HG03571 (cell line): ENCODE data around the gene PTPRN2.

Experiments used
- ATAC-seq: cut with Tn5 transposase; IDR thresholded peaks from one replicate; pipeline ENCODE4 v1.9.1; 2021; ENCODE audit not compliant: unreplicated experiment

PTPRN2 gene

DNA sequence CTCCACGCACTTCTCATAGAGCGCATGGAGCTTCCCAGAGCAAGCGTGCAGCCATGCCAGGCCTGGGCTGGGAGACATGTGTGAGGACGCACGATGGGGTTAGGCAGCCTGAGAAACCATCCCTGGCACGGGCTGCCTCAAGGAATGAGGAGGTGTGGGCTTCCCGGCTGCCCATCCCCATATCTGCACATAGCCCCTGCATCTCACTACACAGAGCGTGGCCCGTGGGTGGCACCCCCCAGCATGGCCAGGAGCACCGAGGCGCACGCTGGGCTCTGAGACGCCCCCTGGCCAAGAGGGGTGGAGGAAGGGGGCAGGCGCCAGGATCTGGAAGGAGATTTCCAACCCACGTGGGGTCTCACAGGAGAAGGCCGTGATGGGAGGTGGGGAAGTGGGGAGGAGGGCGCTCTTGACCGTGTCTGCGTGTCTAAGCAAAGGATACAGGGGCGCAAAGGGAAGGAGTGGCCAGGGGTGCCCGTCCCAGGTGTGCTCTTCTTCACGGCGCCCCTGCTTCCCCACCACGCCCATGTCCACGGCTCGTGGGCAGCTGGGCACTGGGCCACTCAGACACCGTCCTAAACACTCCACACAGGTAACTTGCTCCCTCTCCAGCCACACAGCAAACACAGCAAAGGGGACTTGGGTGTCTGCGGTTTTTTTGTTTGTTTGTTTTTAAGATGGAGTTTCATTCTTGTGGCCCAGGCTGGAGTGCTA is 340.5 kb downstream of the PTPRN2 start:
- no peak for ATAC-seq

- ATAC-seq: no peak
These were observed 341.2 kb downstream of the PTPRN2 start for GRCh38 chr7:158246272-158246959.

DNA sequence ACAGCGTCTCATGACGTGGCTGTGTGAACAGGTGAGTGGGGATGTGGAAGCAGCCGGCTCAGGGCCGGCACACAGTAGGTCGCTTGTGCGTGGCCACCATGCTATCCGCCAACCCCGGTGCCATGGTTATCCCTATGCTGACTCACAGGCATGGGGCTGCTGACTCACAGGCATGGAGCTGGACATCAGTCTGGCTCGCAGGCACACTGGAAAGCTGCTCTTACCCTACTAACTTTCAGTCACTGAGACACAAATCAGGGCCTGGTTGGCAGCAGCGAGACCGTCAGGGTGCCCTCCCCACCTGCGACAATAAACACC is 341.9 kb downstream of the PTPRN2 start:
- ATAC-seq: no peak

GRCh38 chr7:158244873-158245723 is 342.5 kb downstream of the PTPRN2 start:
- ATAC-seq: no peak

- ATAC-seq: no peak
These were observed 343.2 kb downstream of the PTPRN2 start for GRCh38 chr7:158244430-158244829.

DNA sequence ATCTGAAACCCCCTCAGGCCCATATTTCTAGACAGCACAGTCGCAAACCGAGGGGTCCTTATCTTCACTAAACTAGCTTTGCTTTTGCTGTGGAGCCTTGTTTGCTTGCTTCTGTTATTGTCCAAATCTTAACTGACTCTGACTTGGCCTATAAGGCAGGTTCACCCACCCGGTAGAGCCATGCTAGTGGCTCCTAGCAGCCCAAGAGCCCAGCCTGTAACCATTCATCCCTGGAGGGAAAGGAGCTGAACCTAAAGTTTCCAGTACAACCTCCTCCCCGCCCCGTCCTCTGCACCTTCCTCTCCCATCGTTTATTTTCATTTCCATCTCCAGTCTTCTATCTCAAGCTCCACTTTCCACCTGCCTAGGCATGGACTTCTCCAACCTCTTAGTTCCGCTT is 345.7 kb downstream of the PTPRN2 start:
- no peak for ATAC-seq

DNA sequence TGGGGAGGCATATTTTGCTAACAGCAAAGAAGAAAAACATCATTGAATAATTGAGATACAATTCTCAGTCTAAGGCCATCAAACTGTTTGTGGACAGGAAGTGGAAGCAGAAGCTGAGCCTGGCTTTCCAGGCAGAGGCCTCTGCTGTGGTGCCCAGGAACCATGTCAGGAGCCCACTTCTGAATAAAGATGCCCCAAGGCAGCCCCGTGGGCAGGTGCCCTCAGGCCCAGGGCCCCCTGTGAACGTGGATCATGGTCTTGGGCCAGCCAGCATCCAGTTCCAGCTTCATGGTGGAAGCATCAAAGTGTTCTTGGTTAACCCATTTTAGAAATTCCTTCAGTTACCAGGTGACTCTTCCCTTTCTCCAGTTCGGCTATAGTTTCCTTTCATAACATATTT is 346.8 kb downstream of the PTPRN2 start:
- no peak for ATAC-seq

GRCh38 chr7:158239290-158239981 is 348.2 kb downstream of the PTPRN2 start:
- ATAC-seq: no peak

GRCh38 chr7:158238616-158239289 is 348.9 kb downstream of the PTPRN2 start:
- ATAC-seq: no peak

DNA sequence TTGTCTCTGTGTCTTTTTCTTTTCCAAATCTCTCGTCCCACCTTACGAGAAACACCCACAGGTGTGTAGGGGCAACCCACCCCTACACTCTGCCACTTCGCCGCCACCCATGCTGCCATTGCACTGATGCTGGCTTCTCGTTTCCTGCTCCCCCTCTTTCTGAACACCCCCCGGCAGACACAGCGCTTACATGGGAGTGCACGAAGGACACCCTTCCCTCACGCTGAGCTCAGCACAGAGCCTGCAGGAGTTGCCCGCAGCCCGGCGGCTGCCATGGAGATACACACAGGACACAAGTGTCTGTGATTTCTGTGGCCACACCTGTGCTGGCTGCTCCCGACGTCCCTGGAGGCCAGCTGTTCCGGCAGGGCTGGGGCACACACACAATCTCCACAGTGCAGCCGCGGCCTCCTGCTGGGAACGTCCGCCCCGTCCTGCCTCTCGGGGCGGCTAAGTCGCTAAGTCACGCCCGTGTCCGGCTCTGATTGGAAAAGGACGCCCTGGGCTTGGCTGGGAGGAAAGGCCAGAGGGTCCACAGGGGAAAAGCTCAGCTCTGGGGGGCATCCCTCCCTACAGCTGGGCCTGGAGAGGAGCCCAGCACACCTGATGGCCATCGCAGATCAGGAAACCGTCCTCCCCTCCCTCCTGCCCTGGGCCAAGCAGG is 349.8 kb downstream of the PTPRN2 start:
- no peak for ATAC-seq

DNA sequence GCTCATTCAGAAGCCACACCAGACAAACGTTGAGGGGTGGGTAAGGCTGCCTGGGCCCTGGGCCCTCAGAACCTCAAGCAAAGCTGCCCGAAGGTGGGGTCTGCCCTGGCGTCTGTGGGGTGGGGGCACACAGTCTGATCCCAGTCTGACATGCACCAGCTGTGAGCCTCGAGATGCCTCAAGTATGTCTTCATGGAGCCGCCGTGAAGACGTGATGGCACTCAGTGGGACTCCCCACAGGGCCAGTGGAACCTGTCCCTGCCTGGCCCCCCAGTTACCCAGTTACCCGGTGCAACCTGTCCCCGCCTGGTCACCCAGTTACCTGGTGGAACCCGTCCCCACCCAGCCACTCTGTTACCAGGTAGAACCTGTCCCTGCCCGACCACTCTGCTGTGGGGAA is 351.2 kb downstream of the PTPRN2 start:
- ATAC-seq: no peak

- no peak for ATAC-seq
These were observed 351.8 kb downstream of the PTPRN2 start for GRCh38 chr7:158235862-158236261.

- no peak for ATAC-seq
These were observed 357.7 kb downstream of the PTPRN2 start for GRCh38 chr7:158229945-158230344.

- ATAC-seq: no peak
These were observed 358.6 kb downstream of the PTPRN2 start for GRCh38 chr7:158228986-158229385.

GRCh38 chr7:158228131-158228530 is 359.5 kb downstream of the PTPRN2 start:
- ATAC-seq: no peak

GRCh38 chr7:158227258-158227984 is 360.2 kb downstream of the PTPRN2 start:
- no peak for ATAC-seq

DNA sequence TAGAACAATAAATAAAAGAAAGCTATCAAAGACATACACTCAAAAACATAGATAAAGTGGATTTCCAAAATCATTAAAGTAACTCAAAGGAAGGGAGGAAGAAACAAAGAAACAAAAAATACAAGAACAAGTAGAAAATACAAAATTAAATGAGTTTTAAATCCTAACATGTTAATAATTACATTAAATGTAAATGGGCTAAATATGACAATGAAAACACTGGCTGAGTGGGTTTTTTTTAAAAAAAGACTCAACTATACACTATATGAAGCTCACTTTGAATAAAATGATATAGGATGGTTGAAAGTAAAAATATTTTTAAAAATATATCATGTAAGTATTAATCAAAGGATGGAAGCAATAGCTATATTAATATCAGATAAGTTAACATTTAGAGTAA is 371.4 kb downstream of the PTPRN2 start:
- ATAC-seq: no peak

DNA sequence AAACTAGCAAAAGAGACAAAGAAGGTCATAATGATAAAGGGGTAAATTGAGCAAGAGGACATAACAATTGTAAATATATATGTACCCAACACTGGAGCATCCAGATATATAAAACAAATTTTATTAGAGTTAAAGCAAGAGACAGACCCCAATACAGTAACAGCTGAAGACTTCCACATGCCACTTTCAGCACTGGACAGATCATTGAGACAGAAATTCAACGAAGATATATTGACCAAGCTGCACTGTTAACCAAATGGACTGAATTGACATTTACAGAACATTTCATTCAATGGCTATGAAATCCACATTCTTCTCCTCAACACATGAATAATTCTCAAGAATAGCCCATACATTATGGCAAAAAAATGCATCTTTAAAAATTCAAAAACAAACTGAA is 378.2 kb downstream of the PTPRN2 start:
- ATAC-seq: no peak

GRCh38 chr7:158206341-158206740 is 381.3 kb downstream of the PTPRN2 start:
- ATAC-seq: no peak

DNA sequence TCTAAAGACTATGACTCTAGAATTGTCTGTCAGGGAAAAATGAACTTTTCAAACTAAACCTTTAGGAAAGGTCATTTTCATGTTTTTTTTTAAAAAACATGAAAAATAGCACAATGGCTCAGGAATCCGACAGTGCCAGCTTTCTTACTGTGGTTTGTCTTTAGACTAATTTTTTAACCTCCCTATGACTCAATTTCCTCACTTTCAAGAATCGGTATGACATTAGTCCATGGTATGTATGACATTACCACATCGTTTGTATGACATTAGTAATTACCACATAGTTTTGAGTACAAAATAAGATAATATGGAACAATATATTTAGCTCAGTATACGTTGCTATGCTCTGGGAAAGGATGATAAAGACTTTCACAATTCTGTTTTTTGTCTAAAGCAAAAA is 383.2 kb downstream of the PTPRN2 start:
- no peak for ATAC-seq
